ENCODE results near the gene FRAS1.

DNA sequence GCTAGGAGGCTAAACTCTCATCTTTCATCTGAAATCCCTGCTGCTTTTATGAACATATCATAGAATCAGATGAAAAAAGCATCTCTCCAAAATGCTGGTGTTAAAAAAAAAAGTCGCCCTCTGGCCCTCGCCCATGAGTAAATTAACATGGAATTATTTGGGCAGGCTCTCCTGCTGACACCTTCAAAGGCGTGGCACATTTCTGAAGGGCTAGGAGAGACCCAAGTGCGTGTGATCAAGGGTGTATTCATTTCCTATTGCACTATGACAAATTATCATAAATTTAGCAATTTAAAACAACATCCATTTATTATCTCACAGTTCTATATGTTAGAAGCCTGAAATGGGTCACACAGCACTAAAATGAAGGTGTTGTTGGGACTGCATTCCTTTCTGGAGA is 499.5 kb downstream of the FRAS1 start:
- no peak for TF ChIP-seq POLR2AphosphoS5 (IDR thresholded peaks at IDR 0.05; ENCODE audit: insufficient read depth in 1 of 2, low read depth in 1 of 2)
- TF ChIP-seq, protein P1, sequence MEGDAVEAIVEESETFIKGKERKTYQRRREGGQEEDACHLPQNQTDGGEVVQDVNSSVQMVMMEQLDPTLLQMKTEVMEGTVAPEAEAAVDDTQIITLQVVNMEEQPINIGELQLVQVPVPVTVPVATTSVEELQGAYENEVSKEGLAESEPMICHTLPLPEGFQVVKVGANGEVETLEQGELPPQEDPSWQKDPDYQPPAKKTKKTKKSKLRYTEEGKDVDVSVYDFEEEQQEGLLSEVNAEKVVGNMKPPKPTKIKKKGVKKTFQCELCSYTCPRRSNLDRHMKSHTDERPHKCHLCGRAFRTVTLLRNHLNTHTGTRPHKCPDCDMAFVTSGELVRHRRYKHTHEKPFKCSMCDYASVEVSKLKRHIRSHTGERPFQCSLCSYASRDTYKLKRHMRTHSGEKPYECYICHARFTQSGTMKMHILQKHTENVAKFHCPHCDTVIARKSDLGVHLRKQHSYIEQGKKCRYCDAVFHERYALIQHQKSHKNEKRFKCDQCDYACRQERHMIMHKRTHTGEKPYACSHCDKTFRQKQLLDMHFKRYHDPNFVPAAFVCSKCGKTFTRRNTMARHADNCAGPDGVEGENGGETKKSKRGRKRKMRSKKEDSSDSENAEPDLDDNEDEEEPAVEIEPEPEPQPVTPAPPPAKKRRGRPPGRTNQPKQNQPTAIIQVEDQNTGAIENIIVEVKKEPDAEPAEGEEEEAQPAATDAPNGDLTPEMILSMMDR (IDR thresholded peaks at IDR 0.05), result no peak
- TF ChIP-seq POLR2A (IDR thresholded peaks at IDR 0.05), result no peak

All from vagina (tissue), 2 donors.